Activated CD4-positive, alpha-beta memory T cell treated with anti-CD3 and anti-CD28 coated beads, Interleukin-2, amount 10 ng/mL, durations not matched to agents 7 days and 5 days (primary cell): ENCODE measurements around the gene CACNA1S. TPM values are rescaled to one million over a fixed set of nuclear protein-coding genes. Genes with fewer than 3 reads are reported as not detected.
A peak's percentile ranks its signal among the peaks of the same experiment; 100 is the strongest.

Experiments
- CTCF ChIA-PET: fragments of 350-600 bp; sonication (Branson Sonifier 250); formaldehyde crosslinking; loops from one replicate; lab custom pipeline; 2021; ENCODE audit warnings: antibody characterized with exemption, inconsistent platforms; lab: Charles Lee
- POLR2A ChIA-PET: fragments of 350-600 bp; sonication (Branson Sonifier 250); formaldehyde crosslinking; loops from one replicate; lab custom pipeline; 2021; ENCODE audit warnings: antibody characterized with exemption; lab: Charles Lee
- DNase-seq: peaks from one replicate; pipeline ENCODE4 v3.0.0-alpha.2; 2020
- H3K27ac Mint-ChIP-seq: one replicate; pipeline ENCODE4 v1.8.0; 2021; ENCODE audit warnings: mild to moderate bottlenecking, mixed read lengths
- H3K27me3 Mint-ChIP-seq: one replicate; pipeline ENCODE4 v1.8.0; 2021; ENCODE audit warnings: mixed read lengths
- H3K36me3 Mint-ChIP-seq: one replicate; pipeline ENCODE4 v1.8.0; 2021; ENCODE audit warnings: low read depth, mixed read lengths
- H3K4me1 Mint-ChIP-seq: one replicate; pipeline ENCODE4 v1.8.0; 2021; ENCODE audit warnings: mixed read lengths
- H3K4me3 Mint-ChIP-seq: one replicate; pipeline ENCODE4 v1.8.0; 2021; ENCODE audit warnings: mild to moderate bottlenecking, mixed read lengths
- H3K9me3 Mint-ChIP-seq: one replicate; pipeline ENCODE4 v1.8.0; 2021; ENCODE audit warnings: mixed read lengths
- total RNA-seq, 2 experiments: library from RNA; stranded (reverse); gene quantifications; one replicate each; pipeline ENCODE4 v1.2.3, GENCODE V29; 2021

The CACNA1S gene
- total RNA-seq, 2 experiments from 2014 or later = not detected

GRCh38 chr1:201123866-201124265 lies 11.6 kb upstream of the CACNA1S start:
- Mint-ChIP-seq H3K27ac (no peak overlapping the region), H3K4me1 (peaks cover 3% of the 10 kb centered on the region), H3K9me3 (no peaks in the 10 kb centered on the region), H3K36me3 (no peaks in the 10 kb centered on the region), H3K27me3 (peaks cover 26% of the 10 kb centered on the region), H3K4me3 (no peak overlapping the region)
- POLR2A ChIA-PET = no interaction called here
- CTCF ChIA-PET = no interaction called here
- DNase-seq = no peak

GRCh38 chr1:201122321-201122957 lies 10.2 kb upstream of the CACNA1S start:
- no peak for DNase-seq
- Mint-ChIP-seq H3K4me3 (no peak overlapping the region), H3K27ac (no peak overlapping the region), H3K36me3 (no peaks in the 10 kb centered on the region), H3K4me1 (peaks cover 3% of the 10 kb centered on the region), H3K27me3 (peaks cover 31% of the 10 kb centered on the region), H3K9me3 (no peaks in the 10 kb centered on the region)
- CTCF ChIA-PET = interaction anchor here (1.2 kb wide), 1 partner anchor 8 kb away, joined by 3 read pairs; no protein-coding TSS in a partner anchor
- POLR2A ChIA-PET = no interaction called here

GRCh38 chr1:201119206-201120197 lies 7.3 kb upstream of the CACNA1S start:
- H3K4me1 Mint-ChIP-seq = peaks cover 6% of the 10 kb centered on the region
- peaks cover 33% of the 10 kb centered on the region for H3K27me3 Mint-ChIP-seq
- H3K4me3 Mint-ChIP-seq = no peak overlapping the region
- H3K36me3 Mint-ChIP-seq = no peaks in the 10 kb centered on the region
- H3K27ac Mint-ChIP-seq = no peak overlapping the region
- H3K9me3 Mint-ChIP-seq = no peaks in the 10 kb centered on the region
- DNase-seq = peak; percentile 58
- ChIA-PET CTCF (interaction anchor here (0.8 to 2.5 kb wide), 16 partner anchors 12 to 316 kb away, joined by 3 to 20 read pairs (median 4); partner anchors contain the start of gene TMEM9), POLR2A (interaction anchor here (1.1 to 1.2 kb wide), 2 partner anchors 34 to 229 kb away, joined by 3 to 4 read pairs; partner anchors contain the start of gene TMEM9)

- Mint-ChIP-seq H3K36me3 (no peaks in the 10 kb centered on the region), H3K4me1 (peaks cover 9% of the 10 kb centered on the region), H3K27me3 (peaks cover 28% of the 10 kb centered on the region), H3K4me3 (no peak overlapping the region), H3K27ac (no peak overlapping the region), H3K9me3 (no peaks in the 10 kb centered on the region)
- POLR2A ChIA-PET = no interaction called here
- no peak for DNase-seq
- CTCF ChIA-PET = interaction anchor here (1.0 to 1.5 kb wide), 2 partner anchors 10 to 30 kb away, joined by 3 read pairs; no protein-coding TSS in a partner anchor
Observed at GRCh38 chr1:201116091-201116490, 3.9 kb upstream of the CACNA1S start.

GRCh38 chr1:201115390-201115937 lies 3.2 kb upstream of the CACNA1S start:
- H3K4me1 Mint-ChIP-seq = peaks cover 9% of the 10 kb centered on the region
- ChIA-PET CTCF (interaction anchor here (1.5 to 3.1 kb wide), 3 partner anchors 11 to 144 kb away, joined by 3 to 22 read pairs (median 19); no protein-coding TSS in a partner anchor), POLR2A (interaction anchor here (1.3 kb wide), 1 partner anchor 29 kb away, joined by 4 read pairs; no protein-coding TSS in a partner anchor)
- no peaks in the 10 kb centered on the region for H3K9me3 Mint-ChIP-seq
- no peak overlapping the region for H3K27ac Mint-ChIP-seq
- no peak for DNase-seq
- H3K36me3 Mint-ChIP-seq = no peaks in the 10 kb centered on the region
- H3K4me3 Mint-ChIP-seq = no peak overlapping the region
- H3K27me3 Mint-ChIP-seq = peaks cover 28% of the 10 kb centered on the region

- POLR2A ChIA-PET = interaction anchor here (0.9 to 1.3 kb wide), 3 partner anchors 28 to 444 kb away, joined by 3 to 4 read pairs (median 3); partner anchors contain the start of gene DDX59
- Mint-ChIP-seq H3K4me1 (peaks cover 6% of the 10 kb centered on the region), H3K27ac (no peak overlapping the region), H3K36me3 (no peaks in the 10 kb centered on the region), H3K27me3 (peaks cover 28% of the 10 kb centered on the region), H3K4me3 (peak overlapping the region; percentile 77), H3K9me3 (no peaks in the 10 kb centered on the region)
- CTCF ChIA-PET = interaction anchor here (0.6 to 3.1 kb wide), 14 partner anchors 8 to 556 kb away, joined by 3 to 22 read pairs (median 4); partner anchors contain the start of gene DDX59
- peak; percentile 76 for DNase-seq
Observed at GRCh38 chr1:201114245-201115131, 2.3 kb upstream of the CACNA1S start.

GRCh38 chr1:201113451-201114244 lies 1.4 kb upstream of the CACNA1S start:
- ChIA-PET POLR2A (interaction anchor here (0.9 to 1.3 kb wide), 3 partner anchors 27 to 444 kb away, joined by 3 to 4 read pairs (median 3); partner anchors contain the start of gene DDX59), CTCF (interaction anchor here (0.6 to 3.1 kb wide), 15 partner anchors 9 to 806 kb away, joined by 3 to 22 read pairs (median 4); partner anchors contain the start of gene DDX59)
- no peak overlapping the region for H3K27ac Mint-ChIP-seq
- peaks cover 6% of the 10 kb centered on the region for H3K4me1 Mint-ChIP-seq
- DNase-seq = no peak
- H3K27me3 Mint-ChIP-seq = peaks cover 25% of the 10 kb centered on the region
- H3K4me3 Mint-ChIP-seq = peak overlapping the region; percentile 77
- H3K36me3 Mint-ChIP-seq = no peaks in the 10 kb centered on the region
- H3K9me3 Mint-ChIP-seq = no peaks in the 10 kb centered on the region

- Mint-ChIP-seq H3K9me3 (no peaks in the 10 kb centered on the region), H3K27ac (no peak overlapping the region), H3K36me3 (no peaks in the 10 kb centered on the region), H3K27me3 (peaks cover 22% of the 10 kb centered on the region), H3K4me3 (no peak overlapping the region), H3K4me1 (peaks cover 6% of the 10 kb centered on the region)
- DNase-seq = no peak
- ChIA-PET POLR2A (no interaction called here), CTCF (interaction anchor here (0.7 to 3.1 kb wide), 7 partner anchors 9 to 485 kb away, joined by 3 to 22 read pairs (median 6); no protein-coding TSS in a partner anchor)
Observed at GRCh38 chr1:201112926-201113325, 700 bp upstream of the CACNA1S start.

GRCh38 chr1:201111672-201112071 lies 554 bp downstream of the CACNA1S start:
- no peaks in the 10 kb centered on the region for H3K9me3 Mint-ChIP-seq
- no peak overlapping the region for H3K4me3 Mint-ChIP-seq
- POLR2A ChIA-PET = no interaction called here
- H3K27me3 Mint-ChIP-seq = peaks cover 21% of the 10 kb centered on the region
- H3K27ac Mint-ChIP-seq = no peak overlapping the region
- no peaks in the 10 kb centered on the region for H3K36me3 Mint-ChIP-seq
- no peak for DNase-seq
- H3K4me1 Mint-ChIP-seq = peaks cover 6% of the 10 kb centered on the region
- CTCF ChIA-PET = no interaction called here

- DNase-seq = no peak
- ChIA-PET CTCF (no interaction called here), POLR2A (no interaction called here)
- H3K9me3 Mint-ChIP-seq = no peaks in the 10 kb centered on the region
- peaks cover 16% of the 10 kb centered on the region for H3K27me3 Mint-ChIP-seq
- no peak overlapping the region for H3K27ac Mint-ChIP-seq
- no peak overlapping the region for H3K4me3 Mint-ChIP-seq
- no peaks in the 10 kb centered on the region for H3K36me3 Mint-ChIP-seq
- peaks cover 6% of the 10 kb centered on the region for H3K4me1 Mint-ChIP-seq
Observed at GRCh38 chr1:201111156-201111555, 1.1 kb downstream of the CACNA1S start.

- no peaks in the 10 kb centered on the region for H3K9me3 Mint-ChIP-seq
- ChIA-PET CTCF (no interaction called here), POLR2A (no interaction called here)
- no peak overlapping the region for H3K27ac Mint-ChIP-seq
- no peak for DNase-seq
- no peaks in the 10 kb centered on the region for H3K36me3 Mint-ChIP-seq
- peaks cover 6% of the 10 kb centered on the region for H3K4me1 Mint-ChIP-seq
- no peak overlapping the region for H3K4me3 Mint-ChIP-seq
- H3K27me3 Mint-ChIP-seq = peaks cover 15% of the 10 kb centered on the region
Observed at GRCh38 chr1:201110616-201111015, 1.6 kb downstream of the CACNA1S start.
